RKO (cell line): ENCODE data around the gene BCL2L11.

Experiments used
- DNase-seq: peaks from one replicate; pipeline ENCODE4 v3.0.0-alpha.2; 2016; ENCODE audit warnings: low spot score

BCL2L11 gene

GRCh38 chr2:111192776-111193368, 72.2 kb downstream of the BCL2L11 start:
- DNase-seq: no peak

GRCh38 chr2:111194835-111195621, 74.3 kb downstream of the BCL2L11 start:
- no peak for DNase-seq

GRCh38 chr2:111196435-111196834, 75.7 kb downstream of the BCL2L11 start:
- no peak for DNase-seq

GRCh38 chr2:111198701-111199100, 78.0 kb downstream of the BCL2L11 start:
- DNase-seq: no peak

GRCh38 chr2:111199840-111200239, 79.1 kb downstream of the BCL2L11 start:
- no peak for DNase-seq

GRCh38 chr2:111200333-111200881, 79.7 kb downstream of the BCL2L11 start:
- DNase-seq: no peak

GRCh38 chr2:111201214-111201613, 80.5 kb downstream of the BCL2L11 start:
- DNase-seq: no peak

- peak; percentile 8 for DNase-seq
Measured at GRCh38 chr2:111202266-111203040, 81.7 kb downstream of the BCL2L11 start.

GRCh38 chr2:111204706-111205105, 84.0 kb downstream of the BCL2L11 start:
- no peak for DNase-seq

- no peak for DNase-seq
Measured at GRCh38 chr2:111205774-111206173, 85.1 kb downstream of the BCL2L11 start.

- DNase-seq: no peak
Measured at GRCh38 chr2:111207851-111208250, 87.1 kb downstream of the BCL2L11 start.

GRCh38 chr2:111208639-111209038, 87.9 kb downstream of the BCL2L11 start:
- no peak for DNase-seq

- no peak for DNase-seq
Measured at GRCh38 chr2:111209045-111209514, 88.4 kb downstream of the BCL2L11 start.

- DNase-seq: no peak
Measured at GRCh38 chr2:111210036-111210435, 89.3 kb downstream of the BCL2L11 start.

- no peak for DNase-seq
Measured at GRCh38 chr2:111213877-111214276, 93.2 kb downstream of the BCL2L11 start.

GRCh38 chr2:111216811-111217652, 96.3 kb downstream of the BCL2L11 start:
- no peak for DNase-seq
